Liver (tissue), 3 donors: ENCODE measurements around the gene ABCB1.

Source experiments
- EGR1 ChIP-seq, 2 donors: IDR thresholded peaks; 2 replicates each; pipeline ENCODE4 v1.6.1; 2016 to 2018; ENCODE audit warnings: antibody characterized with exemption in 2 of 2, low read depth in 2 of 2
- FOXA1 ChIP-seq: IDR thresholded peaks from 2 replicates; pipeline ENCODE4 v1.6.1; 2016; ENCODE audit warnings: antibody characterized with exemption
- HNF4A ChIP-seq, 2 donors: conservative IDR thresholded peaks; 2 replicates each; pipeline ENCODE4 v1.6.1; 2016; ENCODE audit warnings: antibody characterized with exemption in 2 of 2, mild to moderate bottlenecking in 2 of 2
- HNF4G ChIP-seq: IDR thresholded peaks from 2 replicates; pipeline ENCODE4 v1.6.1; 2016; ENCODE audit warnings: antibody characterized with exemption
- JUND ChIP-seq, 2 donors: IDR thresholded peaks; 2 replicates each; pipeline ENCODE4 v1.6.1; 2016; ENCODE audit warnings: antibody characterized with exemption in 2 of 2
- RAD21 ChIP-seq, 2 donors: IDR thresholded peaks; 2 replicates each; pipeline ENCODE4 v1.6.1; 2016; ENCODE audit warnings: antibody characterized with exemption in 2 of 2, mild to moderate bottlenecking in 2 of 2
- SP1 ChIP-seq: IDR thresholded peaks from 2 replicates; pipeline ENCODE4 v1.6.1; 2018; ENCODE audit warnings: antibody characterized with exemption, mild to moderate bottlenecking
- TAF1 ChIP-seq: conservative IDR thresholded peaks from 2 replicates; pipeline ENCODE4 v1.6.1; 2016; ENCODE audit warnings: antibody characterized with exemption, mild to moderate bottlenecking
- YY1 ChIP-seq: IDR thresholded peaks from 2 replicates; pipeline ENCODE4 v1.6.1; 2016; ENCODE audit warnings: antibody characterized with exemption, mild to moderate bottlenecking
- TF ChIP-seq, protein P1 (sequence below): IDR thresholded peaks from 2 replicates; pipeline ENCODE4 v1.6.1; 2016; ENCODE audit warnings: antibody characterized with exemption, mild to moderate bottlenecking
- TF ChIP-seq, protein P2 (sequence below): fragments of 150-350 bp; IDR thresholded peaks from 2 replicates; pipeline ENCODE4 v1.5.1; 2017; ENCODE audit warnings: improper control_type of control experiment, low read depth, low read length; ENCODE audit not compliant: missing input control
- TF ChIP-seq, protein P3 (sequence below): IDR thresholded peaks from 2 replicates; pipeline ENCODE4 v1.6.1; 2016; ENCODE audit warnings: antibody characterized with exemption
- TF ChIP-seq, protein P4 (sequence below): IDR thresholded peaks from 2 replicates; pipeline ENCODE4 v1.6.1; 2016; ENCODE audit warnings: antibody characterized with exemption
- TF ChIP-seq, protein P5 (sequence below): IDR thresholded peaks from 2 replicates; pipeline ENCODE4 v1.6.1; 2016; ENCODE audit warnings: antibody characterized with exemption
- donor health status: healthy.
- donor health status: healthy.

DNA sequence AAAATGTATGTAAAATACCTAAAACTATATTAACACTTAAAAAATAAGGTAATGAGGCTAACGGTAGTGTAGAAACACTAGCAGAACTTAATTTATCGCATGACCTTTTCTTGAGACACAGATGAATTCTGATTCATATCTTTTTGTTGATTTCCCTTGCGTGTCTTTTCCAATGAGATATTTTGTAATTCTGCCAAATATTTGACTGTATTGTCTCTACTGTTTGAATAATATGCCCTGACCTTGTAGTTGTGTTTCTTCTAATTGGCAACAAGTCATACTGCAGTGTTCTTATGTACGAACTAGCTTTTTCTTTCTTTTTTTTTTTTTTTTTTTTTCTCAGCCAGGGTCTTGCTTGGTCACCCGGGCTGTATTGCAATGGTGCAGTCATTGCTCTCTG is 9.2 kb upstream of the ABCB1 start:
- TF ChIP-seq YY1 (no peak), HNF4G (no peak), FOXA1 (no peak), SP1 (no peak), RAD21 (IDR thresholded peaks at IDR 0.05) (no peak), JUND (IDR thresholded peaks at IDR 0.05) (no peak), EGR1 (IDR thresholded peaks at IDR 0.05; ENCODE audit: low read depth in 2 of 2) (no peak), HNF4A (conservative IDR thresholded peaks at IDR 0.05) (no peak), TAF1 (no peak)
- TF ChIP-seq, protein P1, sequence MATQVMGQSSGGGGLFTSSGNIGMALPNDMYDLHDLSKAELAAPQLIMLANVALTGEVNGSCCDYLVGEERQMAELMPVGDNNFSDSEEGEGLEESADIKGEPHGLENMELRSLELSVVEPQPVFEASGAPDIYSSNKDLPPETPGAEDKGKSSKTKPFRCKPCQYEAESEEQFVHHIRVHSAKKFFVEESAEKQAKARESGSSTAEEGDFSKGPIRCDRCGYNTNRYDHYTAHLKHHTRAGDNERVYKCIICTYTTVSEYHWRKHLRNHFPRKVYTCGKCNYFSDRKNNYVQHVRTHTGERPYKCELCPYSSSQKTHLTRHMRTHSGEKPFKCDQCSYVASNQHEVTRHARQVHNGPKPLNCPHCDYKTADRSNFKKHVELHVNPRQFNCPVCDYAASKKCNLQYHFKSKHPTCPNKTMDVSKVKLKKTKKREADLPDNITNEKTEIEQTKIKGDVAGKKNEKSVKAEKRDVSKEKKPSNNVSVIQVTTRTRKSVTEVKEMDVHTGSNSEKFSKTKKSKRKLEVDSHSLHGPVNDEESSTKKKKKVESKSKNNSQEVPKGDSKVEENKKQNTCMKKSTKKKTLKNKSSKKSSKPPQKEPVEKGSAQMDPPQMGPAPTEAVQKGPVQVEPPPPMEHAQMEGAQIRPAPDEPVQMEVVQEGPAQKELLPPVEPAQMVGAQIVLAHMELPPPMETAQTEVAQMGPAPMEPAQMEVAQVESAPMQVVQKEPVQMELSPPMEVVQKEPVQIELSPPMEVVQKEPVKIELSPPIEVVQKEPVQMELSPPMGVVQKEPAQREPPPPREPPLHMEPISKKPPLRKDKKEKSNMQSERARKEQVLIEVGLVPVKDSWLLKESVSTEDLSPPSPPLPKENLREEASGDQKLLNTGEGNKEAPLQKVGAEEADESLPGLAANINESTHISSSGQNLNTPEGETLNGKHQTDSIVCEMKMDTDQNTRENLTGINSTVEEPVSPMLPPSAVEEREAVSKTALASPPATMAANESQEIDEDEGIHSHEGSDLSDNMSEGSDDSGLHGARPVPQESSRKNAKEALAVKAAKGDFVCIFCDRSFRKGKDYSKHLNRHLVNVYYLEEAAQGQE, result no peak
- TF ChIP-seq, protein P2, sequence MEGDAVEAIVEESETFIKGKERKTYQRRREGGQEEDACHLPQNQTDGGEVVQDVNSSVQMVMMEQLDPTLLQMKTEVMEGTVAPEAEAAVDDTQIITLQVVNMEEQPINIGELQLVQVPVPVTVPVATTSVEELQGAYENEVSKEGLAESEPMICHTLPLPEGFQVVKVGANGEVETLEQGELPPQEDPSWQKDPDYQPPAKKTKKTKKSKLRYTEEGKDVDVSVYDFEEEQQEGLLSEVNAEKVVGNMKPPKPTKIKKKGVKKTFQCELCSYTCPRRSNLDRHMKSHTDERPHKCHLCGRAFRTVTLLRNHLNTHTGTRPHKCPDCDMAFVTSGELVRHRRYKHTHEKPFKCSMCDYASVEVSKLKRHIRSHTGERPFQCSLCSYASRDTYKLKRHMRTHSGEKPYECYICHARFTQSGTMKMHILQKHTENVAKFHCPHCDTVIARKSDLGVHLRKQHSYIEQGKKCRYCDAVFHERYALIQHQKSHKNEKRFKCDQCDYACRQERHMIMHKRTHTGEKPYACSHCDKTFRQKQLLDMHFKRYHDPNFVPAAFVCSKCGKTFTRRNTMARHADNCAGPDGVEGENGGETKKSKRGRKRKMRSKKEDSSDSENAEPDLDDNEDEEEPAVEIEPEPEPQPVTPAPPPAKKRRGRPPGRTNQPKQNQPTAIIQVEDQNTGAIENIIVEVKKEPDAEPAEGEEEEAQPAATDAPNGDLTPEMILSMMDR, result no peak
- TF ChIP-seq, protein P3, sequence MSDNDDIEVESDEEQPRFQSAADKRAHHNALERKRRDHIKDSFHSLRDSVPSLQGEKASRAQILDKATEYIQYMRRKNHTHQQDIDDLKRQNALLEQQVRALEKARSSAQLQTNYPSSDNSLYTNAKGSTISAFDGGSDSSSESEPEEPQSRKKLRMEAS, result no peak
- TF ChIP-seq, protein P4, sequence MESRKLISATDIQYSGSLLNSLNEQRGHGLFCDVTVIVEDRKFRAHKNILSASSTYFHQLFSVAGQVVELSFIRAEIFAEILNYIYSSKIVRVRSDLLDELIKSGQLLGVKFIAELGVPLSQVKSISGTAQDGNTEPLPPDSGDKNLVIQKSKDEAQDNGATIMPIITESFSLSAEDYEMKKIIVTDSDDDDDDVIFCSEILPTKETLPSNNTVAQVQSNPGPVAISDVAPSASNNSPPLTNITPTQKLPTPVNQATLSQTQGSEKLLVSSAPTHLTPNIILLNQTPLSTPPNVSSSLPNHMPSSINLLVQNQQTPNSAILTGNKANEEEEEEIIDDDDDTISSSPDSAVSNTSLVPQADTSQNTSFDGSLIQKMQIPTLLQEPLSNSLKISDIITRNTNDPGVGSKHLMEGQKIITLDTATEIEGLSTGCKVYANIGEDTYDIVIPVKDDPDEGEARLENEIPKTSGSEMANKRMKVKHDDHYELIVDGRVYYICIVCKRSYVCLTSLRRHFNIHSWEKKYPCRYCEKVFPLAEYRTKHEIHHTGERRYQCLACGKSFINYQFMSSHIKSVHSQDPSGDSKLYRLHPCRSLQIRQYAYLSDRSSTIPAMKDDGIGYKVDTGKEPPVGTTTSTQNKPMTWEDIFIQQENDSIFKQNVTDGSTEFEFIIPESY, result no peak
- TF ChIP-seq, protein P5, sequence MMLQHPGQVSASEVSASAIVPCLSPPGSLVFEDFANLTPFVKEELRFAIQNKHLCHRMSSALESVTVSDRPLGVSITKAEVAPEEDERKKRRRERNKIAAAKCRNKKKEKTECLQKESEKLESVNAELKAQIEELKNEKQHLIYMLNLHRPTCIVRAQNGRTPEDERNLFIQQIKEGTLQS, result no peak
